K562 (cell line): ENCODE data around the gene PALLD. TPM values are rescaled to one million over a fixed set of nuclear protein-coding genes. Genes with fewer than 3 reads are reported as not detected.

Experiments used
- ATAC-seq: fragments of 200-7000 bp; cut with Tn5 transposase; 3 replicates; pipeline ENCODE4 v1.9.1; 2020; ENCODE audit warnings: moderate library complexity
- BruUV-seq: library from RNA; stranded (reverse); fragments of 400-500 nt; replicated peaks from 2 replicates; lab custom pipeline; 2021; lab: Mats Ljungman, UMichigan
- CTCF ChIA-PET: fragments of 300-600 bp; formaldehyde crosslinking; extraction: SDS; loops from one replicate; lab custom pipeline; 2021; ENCODE audit warnings: low intra/inter-chr PET ratio; lab: Yijun Ruan, JAX
- POLR2A ChIA-PET: fragments of 300-600, 350-650 bp; sonication (Branson Sonifier 250); formaldehyde crosslinking; extraction: SDS; loops from one replicate; lab custom pipeline; 2021; ENCODE audit warnings: antibody characterized with exemption, inconsistent platforms; lab: Yijun Ruan, JAX
- DNase-seq, 4 experiments: peaks; one replicate each; pipeline versions ENCODE4 v3.0.0 to v3.0.0-alpha.2; 2011 to 2018; ENCODE audit warnings: low spot score in 3 of 4, mixed read lengths in 3 of 4; ENCODE audit errors: extremely low read depth in 1 of 4
- FAIRE-seq: peaks from 2 replicates; lab custom pipeline; 2011; peaks lifted over from hg19 to GRCh38; lab: Jason Lieb, UNC
- H2AFZ ChIP-seq: 2 replicates; pipeline ENCODE4 v1.6.0; 2011; ENCODE audit warnings: low read depth, low read length, control low read depth, inconsistent platforms
- H3K27ac ChIP-seq: fragments of 200-600 bp; 3 replicates; pipeline ENCODE4 v1.8.0; 2011; ENCODE audit warnings: low read depth, mild to moderate bottlenecking, control low read depth, inconsistent platforms, low read length, moderate library complexity, mixed read lengths; ENCODE audit errors: extremely low read depth
- H3K27me3 ChIP-seq, 2 experiments: fragments of 300-600 bp in 1 of 2; 2 replicates in 1 of 2; 3 replicates in 1 of 2; pipeline versions ENCODE4 v1.6.0 to v1.8.0; 2011; ENCODE audit warnings: inconsistent platforms in 2 of 2, low read length in 2 of 2, mild to moderate bottlenecking in 1 of 2, mixed read lengths in 1 of 2, moderate library complexity in 1 of 2; ENCODE audit not compliant: control insufficient read depth in 2 of 2, insufficient read depth in 2 of 2
- H3K36me3 ChIP-seq: fragments of 300-600 bp; 3 replicates; pipeline ENCODE4 v1.8.0; 2011; ENCODE audit warnings: mild to moderate bottlenecking, low read length, inconsistent platforms; ENCODE audit not compliant: control insufficient read depth, insufficient read depth
- H3K4me1 ChIP-seq, 2 experiments: fragments of 200-600 bp in 1 of 2; replicated peaks in 1 of 2; 2 replicates in 1 of 2; 3 replicates in 1 of 2; pipeline versions ENCODE4 v1.5.1 to v1.8.0; 2011; ENCODE audit warnings: inconsistent platforms in 2 of 2, low read length in 2 of 2, mild to moderate bottlenecking in 1 of 2, mixed read lengths in 1 of 2, moderate library complexity in 1 of 2; ENCODE audit not compliant: control insufficient read depth in 2 of 2, insufficient read depth in 2 of 2
- H3K4me2 ChIP-seq: 2 replicates; pipeline ENCODE4 v1.6.1; 2011; ENCODE audit warnings: low read length, control low read depth, inconsistent platforms, mixed read lengths; ENCODE audit not compliant: insufficient read depth
- H3K4me3 ChIP-seq: fragments of 200-600 bp; sonication (generic), shearing (Covaris generic); 2 replicates; pipeline ENCODE4 v1.5.1; 2016; ENCODE audit warnings: control low read depth, inconsistent platforms
- H3K79me2 ChIP-seq: fragments of 200-600 bp; 3 replicates; pipeline ENCODE4 v1.8.0; 2011; ENCODE audit warnings: low read length, inconsistent platforms; ENCODE audit not compliant: control insufficient read depth, insufficient read depth
- H3K9ac ChIP-seq, 2 experiments: 2 replicates each; pipeline versions ENCODE4 v1.6.0 to v1.6.1; 2011; ENCODE audit warnings: low read depth in 2 of 2, low read length in 2 of 2, control low read depth in 1 of 2, inconsistent platforms in 1 of 2, mild to moderate bottlenecking in 1 of 2, mixed read lengths in 1 of 2; ENCODE audit not compliant: insufficient read depth in 1 of 2
- H3K9me1 ChIP-seq: one replicate; pipeline ENCODE4 v1.6.0; 2011; ENCODE audit warnings: inconsistent platforms, mild to moderate bottlenecking, low read length, moderate library complexity; ENCODE audit not compliant: control insufficient read depth, insufficient read depth
- H3K9me3 ChIP-seq: replicated peaks from 2 replicates; pipeline ENCODE4 v1.5.1; 2011; ENCODE audit warnings: low read depth, low read length, inconsistent platforms; ENCODE audit not compliant: control insufficient read depth, insufficient read depth
- H4K20me1 ChIP-seq: replicated peaks from 2 replicates; pipeline ENCODE4 v1.6.1; 2011; ENCODE audit warnings: low read length, inconsistent platforms, mixed read lengths; ENCODE audit not compliant: control insufficient read depth, insufficient read depth
- CREB1 ChIP-seq, 2 experiments: sonication (generic) in 1 of 2; formaldehyde crosslinking in 1 of 2; IDR thresholded peaks; 2 replicates each; pipeline versions ENCODE4 v1.6.1 to v1.8.0; 2012 to 2022; ENCODE audit warnings: inconsistent platforms in 1 of 2, mild to moderate bottlenecking in 1 of 2, missing genetic modification reagents in 1 of 2, moderate library complexity in 1 of 2
- E2F3 ChIP-seq: fragments of 250-450 bp; sonication (Bioruptor Pico); IDR thresholded peaks from 2 replicates; pipeline ENCODE4 v1.4.0; 2020; ENCODE audit warnings: mild to moderate bottlenecking
- EP300 ChIP-seq: IDR thresholded peaks from 2 replicates; pipeline ENCODE4 v1.6.1; 2012; ENCODE audit warnings: low read length, improper control_type of control experiment
- ETS2 ChIP-seq: IDR thresholded peaks from 2 replicates; pipeline ENCODE4 v1.6.1; 2016; ENCODE audit warnings: borderline replicate concordance, missing genetic modification characterization, mild to moderate bottlenecking, moderate library complexity, missing compliant biosample characterization; ENCODE audit not compliant: poor library complexity, severe bottlenecking
- KHSRP ChIP-seq: fragments of 450-650 bp; IDR thresholded peaks from 2 replicates; pipeline ENCODE4 v1.6.1; 2017
- SAFB2 ChIP-seq: fragments of 200-400 bp; formaldehyde crosslinking; IDR thresholded peaks from 2 replicates; pipeline ENCODE4 v1.6.1; 2018; ENCODE audit warnings: borderline replicate concordance, low read length, low read depth, moderate library complexity; ENCODE audit not compliant: severe bottlenecking
- SIN3A ChIP-seq, 2 experiments: fragments of 150-350 bp in 1 of 2; IDR thresholded peaks; 2 replicates each; pipeline ENCODE4 v1.6.1; 2011 to 2016; ENCODE audit warnings: borderline replicate concordance in 2 of 2, low read depth in 2 of 2, low read length in 2 of 2, mild to moderate bottlenecking in 2 of 2, moderate library complexity in 2 of 2; ENCODE audit not compliant: control insufficient read depth in 1 of 2
- TAF1 ChIP-seq: IDR thresholded peaks from 2 replicates; pipeline ENCODE4 v1.6.1; 2011; ENCODE audit warnings: mild to moderate bottlenecking, low read length, moderate library complexity; ENCODE audit not compliant: insufficient read depth, control insufficient read depth, severe bottlenecking; ENCODE audit errors: extremely low read depth
- XRCC5 ChIP-seq: fragments of 200-400 bp; formaldehyde crosslinking; IDR thresholded peaks from 2 replicates; pipeline ENCODE4 v1.6.1; 2017; ENCODE audit warnings: low read depth, mild to moderate bottlenecking, low read length
- ZKSCAN8 ChIP-seq: fragments of 200-800 bp; sonication (Bioruptor generic); IDR thresholded peaks from 2 replicates; pipeline ENCODE4 v1.6.1; 2016; ENCODE audit warnings: missing genetic modification characterization, missing compliant biosample characterization
- ZNF511 ChIP-seq: sonication (generic); formaldehyde crosslinking; IDR thresholded peaks from 2 replicates; pipeline ENCODE4 v1.8.0; 2022; ENCODE audit warnings: mild to moderate bottlenecking, missing genetic modification reagents
- ZNF644 ChIP-seq: fragments of 200-800 bp; sonication (Bioruptor generic); IDR thresholded peaks from 2 replicates; pipeline ENCODE4 v1.6.1; 2016; ENCODE audit warnings: low read depth, missing genetic modification characterization, missing compliant biosample characterization
- WGBS: fragments of 100-300 bp; shearing (Covaris generic); methylation state at CpG from one replicate; pipeline ENCODE4 v1.1.6; 2016; ENCODE audit warnings: low coverage, mixed read lengths; ENCODE audit not compliant: insufficient coverage; ENCODE audit errors: missing lambda C conversion rate; 5-methylcytosine and 5-hydroxymethylcytosine counted together
- in situ Hi-C: fragments of 300-500 bp; cut with MboI; formaldehyde crosslinking; loops from 4 replicates; pipeline ENCODE4 v1.15.0; 2018; ENCODE audit warnings: inconsistent platforms, mixed read lengths
- intact Hi-C: fragments of 100-400 bp; cut with micrococcal nuclease; formaldehyde crosslinking; loops from 2 replicates; pipeline ENCODE4 v1.14.2; 2022
- polyA plus RNA-seq, 8 experiments: library from polyadenylated mRNA; depleted of rRNA in 4 of 8; stranded (reverse) in 5 of 8; unstranded in 3 of 8; fragments of >200 nt; fragmentation: Nextera tagmentation in 2 of 8; fragmentation: Illumina TruSeq in 1 of 8; extraction: Ambion mirVana in 2 of 8; extraction: Trizol in 1 of 8; gene quantifications; 2 replicates each; pipeline versions ENCODE4 v1.2.1 to v1.2.3, GENCODE V29; 2011 to 2014; ENCODE audit warnings: inconsistent platforms in 1 of 8, missing spikeins in 1 of 8
- total RNA-seq, 7 experiments: library from RNA; depleted of rRNA in 6 of 7; stranded (reverse); fragments of >200 nt in 6 of 7; fragmentation: Illumina TruSeq in 2 of 7; extraction: Trizol in 2 of 7; gene quantifications; 2 replicates each; pipeline versions ENCODE4 v1.2.1 to v1.2.3, GENCODE V29; 2011 to 2021; ENCODE audit warnings: low replicate concordance in 1 of 7
- TF ChIP-seq, protein P1 (sequence below): fragments of 450-650 bp; IDR thresholded peaks from 2 replicates; pipeline ENCODE4 v1.6.1; 2016; ENCODE audit warnings: borderline replicate concordance
- TF ChIP-seq, protein P2 (sequence below): sonication (generic); formaldehyde crosslinking; IDR thresholded peaks from 2 replicates; pipeline ENCODE4 v1.8.0; 2022; ENCODE audit warnings: mild to moderate bottlenecking, missing genetic modification reagents

The PALLD gene
- total and polyA plus RNA-seq, 9 of the 15 experiments (the other 6 are each of a cell fraction or from before 2014, with no cell fraction given), result 0.01 to 0.35 (median 0.06) TPM; not detected in 3

DNA sequence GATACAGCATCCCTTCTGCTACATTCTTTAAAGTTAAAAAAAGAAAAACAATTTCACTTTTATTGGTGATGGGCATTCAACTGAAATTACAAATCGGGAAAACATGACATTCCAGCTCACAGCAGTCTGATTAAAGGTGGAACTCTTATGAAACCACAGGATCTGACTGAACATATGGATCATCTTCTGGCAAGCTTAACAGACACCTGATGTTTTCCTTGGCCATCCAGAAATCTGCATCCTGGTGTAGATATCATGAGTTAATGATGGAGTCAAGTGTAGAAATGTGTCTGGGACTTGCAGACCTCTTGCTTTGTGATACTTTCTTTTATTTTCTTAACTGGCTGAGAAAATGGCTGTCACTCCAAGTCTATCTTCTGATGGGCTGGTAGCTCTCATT is 345.3 kb downstream of the PALLD start:
- H3K9ac ChIP-seq, result no peak overlapping the region
- CTCF ChIA-PET, result no interaction called here
- WGBS, result 0% methylated on average over 1 of the region's 1 CpG
- POLR2A ChIA-PET, result no interaction called here
- FAIRE-seq (no peak), ATAC-seq (no peak), DNase-seq (no peak)
- no peak overlapping the region for H3K4me3 ChIP-seq
- no peak overlapping the region for H3K27ac ChIP-seq
- no peak overlapping the region for H3K4me2 ChIP-seq
- H3K4me1 ChIP-seq, result no peaks in the 10 kb centered on the region
- no peaks in the 10 kb centered on the region for H3K79me2 ChIP-seq
- intact Hi-C loops (no loop called here), in situ Hi-C loops (no loop called here)
- peaks cover under 1 to 8% of the 10 kb centered on the region in 2 experiments; a peak in 3 of 5 replicates for H3K27me3 ChIP-seq
- no peaks in the 10 kb centered on the region for H4K20me1 ChIP-seq
- no peak overlapping the region for H2AFZ ChIP-seq
- H3K36me3 ChIP-seq, result no peaks in the 10 kb centered on the region
- H3K9me3 ChIP-seq, result no peaks in the 10 kb centered on the region
- BruUV-seq, result no TSS peak
- H3K9me1 ChIP-seq, result no peaks in the 10 kb centered on the region
- TF ChIP-seq E2F3 (no peak), ETS2 (no peak), ZNF644 (tag) (no peak), KHSRP (no peak), SAFB2 (no peak), SIN3A (IDR thresholded peaks at IDR 0.05; ENCODE audit: borderline replicate concordance in 2 of 2, control insufficient read depth in 1 of 2, low read depth in 2 of 2, low read length in 2 of 2) (no peak), CREB1 (IDR thresholded peaks at IDR 0.05) (no peak), CREB1 (CRISPR knock-in tag; IDR thresholded peaks at IDR 0.05) (no peak), TAF1 (no peak), ZKSCAN8 (no peak), ZNF511 (no peak), XRCC5 (no peak), EP300 (no peak)
- TF ChIP-seq, protein P1, sequence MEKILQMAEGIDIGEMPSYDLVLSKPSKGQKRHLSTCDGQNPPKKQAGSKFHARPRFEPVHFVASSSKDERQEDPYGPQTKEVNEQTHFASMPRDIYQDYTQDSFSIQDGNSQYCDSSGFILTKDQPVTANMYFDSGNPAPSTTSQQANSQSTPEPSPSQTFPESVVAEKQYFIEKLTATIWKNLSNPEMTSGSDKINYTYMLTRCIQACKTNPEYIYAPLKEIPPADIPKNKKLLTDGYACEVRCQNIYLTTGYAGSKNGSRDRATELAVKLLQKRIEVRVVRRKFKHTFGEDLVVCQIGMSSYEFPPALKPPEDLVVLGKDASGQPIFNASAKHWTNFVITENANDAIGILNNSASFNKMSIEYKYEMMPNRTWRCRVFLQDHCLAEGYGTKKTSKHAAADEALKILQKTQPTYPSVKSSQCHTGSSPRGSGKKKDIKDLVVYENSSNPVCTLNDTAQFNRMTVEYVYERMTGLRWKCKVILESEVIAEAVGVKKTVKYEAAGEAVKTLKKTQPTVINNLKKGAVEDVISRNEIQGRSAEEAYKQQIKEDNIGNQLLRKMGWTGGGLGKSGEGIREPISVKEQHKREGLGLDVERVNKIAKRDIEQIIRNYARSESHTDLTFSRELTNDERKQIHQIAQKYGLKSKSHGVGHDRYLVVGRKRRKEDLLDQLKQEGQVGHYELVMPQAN, result no peak
- TF ChIP-seq, protein P2, sequence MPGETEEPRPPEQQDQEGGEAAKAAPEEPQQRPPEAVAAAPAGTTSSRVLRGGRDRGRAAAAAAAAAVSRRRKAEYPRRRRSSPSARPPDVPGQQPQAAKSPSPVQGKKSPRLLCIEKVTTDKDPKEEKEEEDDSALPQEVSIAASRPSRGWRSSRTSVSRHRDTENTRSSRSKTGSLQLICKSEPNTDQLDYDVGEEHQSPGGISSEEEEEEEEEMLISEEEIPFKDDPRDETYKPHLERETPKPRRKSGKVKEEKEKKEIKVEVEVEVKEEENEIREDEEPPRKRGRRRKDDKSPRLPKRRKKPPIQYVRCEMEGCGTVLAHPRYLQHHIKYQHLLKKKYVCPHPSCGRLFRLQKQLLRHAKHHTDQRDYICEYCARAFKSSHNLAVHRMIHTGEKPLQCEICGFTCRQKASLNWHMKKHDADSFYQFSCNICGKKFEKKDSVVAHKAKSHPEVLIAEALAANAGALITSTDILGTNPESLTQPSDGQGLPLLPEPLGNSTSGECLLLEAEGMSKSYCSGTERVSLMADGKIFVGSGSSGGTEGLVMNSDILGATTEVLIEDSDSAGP (CRISPR knock-in tag), result no peak
